ENCODE data around the gene DNM3. TPM values are rescaled to one million over a fixed set of nuclear protein-coding genes. Genes with fewer than 3 reads are reported as not detected.
A peak's percentile ranks its signal among the peaks of the same experiment; 100 is the strongest.

The DNM3 gene
- polyA plus RNA-seq, 1 of the 3 experiments (the other 2 are of a cell fraction): 0.43 TPM

DNA sequence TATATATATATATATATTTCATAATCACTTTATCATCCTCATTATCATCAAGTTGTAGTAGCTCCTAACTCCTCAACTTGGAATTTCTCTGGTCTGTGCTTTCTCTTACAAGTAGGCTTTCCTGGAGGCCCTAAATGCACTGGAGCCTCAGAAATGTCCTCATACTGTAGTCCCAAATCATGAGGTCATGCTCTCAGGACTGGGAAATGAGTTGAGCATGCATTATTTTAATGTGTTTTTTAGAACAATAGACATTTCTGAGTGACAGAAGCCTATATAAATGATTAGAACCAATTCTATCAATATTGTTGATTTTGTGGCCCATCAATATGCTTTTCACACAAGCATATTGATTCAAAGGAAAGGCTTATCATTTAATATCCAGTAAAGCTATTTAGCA lies 536.3 kb downstream of the DNM3 start:
- Histone ChIP-seq H3K4me3 (ENCODE audit: low read depth in 2 of 2, low read length in 1 of 2) (no peak overlapping the region), H3K27ac (ENCODE audit: low read depth in 2 of 2, low read length in 1 of 2) (peak overlapping the region in 1 of 2 experiments; percentile 80; a peak in 2 of 4 replicates), H3K4me2 (no peak overlapping the region), H3K27me3 (ENCODE audit: insufficient read depth) (no peaks in the 10 kb centered on the region), H3K36me3 (replicated peaks in 1 of 2; ENCODE audit: control insufficient read depth in 1 of 2, insufficient read depth in 2 of 2, low read length in 1 of 2) (peaks cover 0 to 10% of the 10 kb centered on the region in 2 experiments), H3K9me2 (no peaks in the 10 kb centered on the region), H3K4me1 (ENCODE audit: control insufficient read depth in 1 of 2, insufficient read depth in 2 of 2, low read depth in 1 of 2, low read length in 1 of 2) (peaks cover 22 to 30% of the 10 kb centered on the region in 2 experiments; a peak in 3 of 4 replicates), H3K9me3 (no peaks in the 10 kb centered on the region), H3K79me2 (ENCODE audit: insufficient read depth) (no peaks in the 10 kb centered on the region), H2AFZ (ENCODE audit: low read depth) (no peak overlapping the region), H3K9ac (no peak overlapping the region), H3F3A (replicated peaks; ENCODE audit: insufficient read depth) (no peaks in the 10 kb centered on the region), H4K20me1 (ENCODE audit: insufficient read depth) (no peaks in the 10 kb centered on the region)
- TF ChIP-seq TEAD4 (IDR thresholded peaks at IDR 0.05; ENCODE audit: borderline replicate concordance, insufficient read depth) (no peak), FOSL2 (IDR thresholded peaks at IDR 0.05; ENCODE audit: borderline replicate concordance, low read depth) (no peak), FOXM1 (IDR thresholded peaks at IDR 0.05; ENCODE audit: low read depth) (no peak), YY1 (IDR thresholded peaks at IDR 0.05; ENCODE audit: low read depth) (no peak), EP300 (IDR thresholded peaks at IDR 0.05; ENCODE audit: borderline replicate concordance in 1 of 2, low read depth in 1 of 2, low read length in 1 of 2) (no peak), MXI1 (IDR thresholded peaks at IDR 0.05; ENCODE audit: low read depth, low read length) (no peak), TAF1 (IDR thresholded peaks at IDR 0.05; ENCODE audit: borderline replicate concordance, low read depth, low read length) (no peak), GATA2 (CRISPR knock-in tag; IDR thresholded peaks at IDR 0.05) (no peak), TCF12 (IDR thresholded peaks at IDR 0.05) (no peak), FOXJ3 (CRISPR knock-in tag; IDR thresholded peaks at IDR 0.05) (no peak), RFX5 (IDR thresholded peaks at IDR 0.05; ENCODE audit: low read length) (no peak), NFIC (IDR thresholded peaks at IDR 0.05; ENCODE audit: borderline replicate concordance) (no peak)
- TF ChIP-seq, protein P1, sequence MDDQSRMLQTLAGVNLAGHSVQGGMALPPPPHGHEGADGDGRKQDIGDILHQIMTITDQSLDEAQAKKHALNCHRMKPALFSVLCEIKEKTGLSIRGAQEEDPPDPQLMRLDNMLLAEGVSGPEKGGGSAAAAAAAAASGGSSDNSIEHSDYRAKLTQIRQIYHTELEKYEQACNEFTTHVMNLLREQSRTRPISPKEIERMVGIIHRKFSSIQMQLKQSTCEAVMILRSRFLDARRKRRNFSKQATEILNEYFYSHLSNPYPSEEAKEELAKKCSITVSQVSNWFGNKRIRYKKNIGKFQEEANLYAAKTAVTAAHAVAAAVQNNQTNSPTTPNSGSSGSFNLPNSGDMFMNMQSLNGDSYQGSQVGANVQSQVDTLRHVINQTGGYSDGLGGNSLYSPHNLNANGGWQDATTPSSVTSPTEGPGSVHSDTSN (IDR thresholded peaks at IDR 0.05): no peak
- TF ChIP-seq, protein P2, sequence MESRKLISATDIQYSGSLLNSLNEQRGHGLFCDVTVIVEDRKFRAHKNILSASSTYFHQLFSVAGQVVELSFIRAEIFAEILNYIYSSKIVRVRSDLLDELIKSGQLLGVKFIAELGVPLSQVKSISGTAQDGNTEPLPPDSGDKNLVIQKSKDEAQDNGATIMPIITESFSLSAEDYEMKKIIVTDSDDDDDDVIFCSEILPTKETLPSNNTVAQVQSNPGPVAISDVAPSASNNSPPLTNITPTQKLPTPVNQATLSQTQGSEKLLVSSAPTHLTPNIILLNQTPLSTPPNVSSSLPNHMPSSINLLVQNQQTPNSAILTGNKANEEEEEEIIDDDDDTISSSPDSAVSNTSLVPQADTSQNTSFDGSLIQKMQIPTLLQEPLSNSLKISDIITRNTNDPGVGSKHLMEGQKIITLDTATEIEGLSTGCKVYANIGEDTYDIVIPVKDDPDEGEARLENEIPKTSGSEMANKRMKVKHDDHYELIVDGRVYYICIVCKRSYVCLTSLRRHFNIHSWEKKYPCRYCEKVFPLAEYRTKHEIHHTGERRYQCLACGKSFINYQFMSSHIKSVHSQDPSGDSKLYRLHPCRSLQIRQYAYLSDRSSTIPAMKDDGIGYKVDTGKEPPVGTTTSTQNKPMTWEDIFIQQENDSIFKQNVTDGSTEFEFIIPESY (IDR thresholded peaks at IDR 0.05; ENCODE audit: borderline replicate concordance, low read depth): no peak
- TF ChIP-seq, protein P3, sequence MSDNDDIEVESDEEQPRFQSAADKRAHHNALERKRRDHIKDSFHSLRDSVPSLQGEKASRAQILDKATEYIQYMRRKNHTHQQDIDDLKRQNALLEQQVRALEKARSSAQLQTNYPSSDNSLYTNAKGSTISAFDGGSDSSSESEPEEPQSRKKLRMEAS (IDR thresholded peaks at IDR 0.05; ENCODE audit: low read depth): no peak
- TF ChIP-seq, protein P4, sequence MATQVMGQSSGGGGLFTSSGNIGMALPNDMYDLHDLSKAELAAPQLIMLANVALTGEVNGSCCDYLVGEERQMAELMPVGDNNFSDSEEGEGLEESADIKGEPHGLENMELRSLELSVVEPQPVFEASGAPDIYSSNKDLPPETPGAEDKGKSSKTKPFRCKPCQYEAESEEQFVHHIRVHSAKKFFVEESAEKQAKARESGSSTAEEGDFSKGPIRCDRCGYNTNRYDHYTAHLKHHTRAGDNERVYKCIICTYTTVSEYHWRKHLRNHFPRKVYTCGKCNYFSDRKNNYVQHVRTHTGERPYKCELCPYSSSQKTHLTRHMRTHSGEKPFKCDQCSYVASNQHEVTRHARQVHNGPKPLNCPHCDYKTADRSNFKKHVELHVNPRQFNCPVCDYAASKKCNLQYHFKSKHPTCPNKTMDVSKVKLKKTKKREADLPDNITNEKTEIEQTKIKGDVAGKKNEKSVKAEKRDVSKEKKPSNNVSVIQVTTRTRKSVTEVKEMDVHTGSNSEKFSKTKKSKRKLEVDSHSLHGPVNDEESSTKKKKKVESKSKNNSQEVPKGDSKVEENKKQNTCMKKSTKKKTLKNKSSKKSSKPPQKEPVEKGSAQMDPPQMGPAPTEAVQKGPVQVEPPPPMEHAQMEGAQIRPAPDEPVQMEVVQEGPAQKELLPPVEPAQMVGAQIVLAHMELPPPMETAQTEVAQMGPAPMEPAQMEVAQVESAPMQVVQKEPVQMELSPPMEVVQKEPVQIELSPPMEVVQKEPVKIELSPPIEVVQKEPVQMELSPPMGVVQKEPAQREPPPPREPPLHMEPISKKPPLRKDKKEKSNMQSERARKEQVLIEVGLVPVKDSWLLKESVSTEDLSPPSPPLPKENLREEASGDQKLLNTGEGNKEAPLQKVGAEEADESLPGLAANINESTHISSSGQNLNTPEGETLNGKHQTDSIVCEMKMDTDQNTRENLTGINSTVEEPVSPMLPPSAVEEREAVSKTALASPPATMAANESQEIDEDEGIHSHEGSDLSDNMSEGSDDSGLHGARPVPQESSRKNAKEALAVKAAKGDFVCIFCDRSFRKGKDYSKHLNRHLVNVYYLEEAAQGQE (IDR thresholded peaks at IDR 0.05; ENCODE audit: low read depth, low read length): no peak
- TF ChIP-seq, protein P5, sequence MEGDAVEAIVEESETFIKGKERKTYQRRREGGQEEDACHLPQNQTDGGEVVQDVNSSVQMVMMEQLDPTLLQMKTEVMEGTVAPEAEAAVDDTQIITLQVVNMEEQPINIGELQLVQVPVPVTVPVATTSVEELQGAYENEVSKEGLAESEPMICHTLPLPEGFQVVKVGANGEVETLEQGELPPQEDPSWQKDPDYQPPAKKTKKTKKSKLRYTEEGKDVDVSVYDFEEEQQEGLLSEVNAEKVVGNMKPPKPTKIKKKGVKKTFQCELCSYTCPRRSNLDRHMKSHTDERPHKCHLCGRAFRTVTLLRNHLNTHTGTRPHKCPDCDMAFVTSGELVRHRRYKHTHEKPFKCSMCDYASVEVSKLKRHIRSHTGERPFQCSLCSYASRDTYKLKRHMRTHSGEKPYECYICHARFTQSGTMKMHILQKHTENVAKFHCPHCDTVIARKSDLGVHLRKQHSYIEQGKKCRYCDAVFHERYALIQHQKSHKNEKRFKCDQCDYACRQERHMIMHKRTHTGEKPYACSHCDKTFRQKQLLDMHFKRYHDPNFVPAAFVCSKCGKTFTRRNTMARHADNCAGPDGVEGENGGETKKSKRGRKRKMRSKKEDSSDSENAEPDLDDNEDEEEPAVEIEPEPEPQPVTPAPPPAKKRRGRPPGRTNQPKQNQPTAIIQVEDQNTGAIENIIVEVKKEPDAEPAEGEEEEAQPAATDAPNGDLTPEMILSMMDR (IDR thresholded peaks at IDR 0.05): no peak
- POLR2A ChIA-PET: no interaction called here
- no peak for DNase-seq
- CTCF ChIA-PET: interaction anchor here (1.1 to 1.3 kb wide), 2 partner anchors 18 kb away, joined by 3 to 4 read pairs; no protein-coding TSS in a partner anchor
